Adipose tissue (tissue), 3 donors: ENCODE data around the gene UBALD2. TPM values are rescaled to one million over a fixed set of nuclear protein-coding genes. Genes with fewer than 3 reads are reported as not detected.

ENCODE experiments used
- H3K27ac ChIP-seq: one replicate; pipeline ENCODE4 v1.5.1; 2013; ENCODE audit warnings: low read depth, low read length
- WGBS, 3 donors: extraction: QIAGEN DNeasy Blood & Tissue Kit; methylation state at CpG; one replicate each; pipeline ENCODE4 v1.1.7; 2013; 5-methylcytosine and 5-hydroxymethylcytosine counted together
- polyA plus RNA-seq, 3 donors: library from polyadenylated mRNA; stranded (reverse); fragments of 200-250 nt; gene quantifications; one replicate each; pipeline ENCODE4 v1.2.3, GENCODE V29; 2013
- donor health status: healthy with polysubstance abuse.
- donor health status: Bipolar disorder and iron deficiency.
- donor health status: healthy.

Gene UBALD2
- polyA plus RNA-seq, 3 donors: 14.4 to 43.7 (median 40.1) TPM

DNA sequence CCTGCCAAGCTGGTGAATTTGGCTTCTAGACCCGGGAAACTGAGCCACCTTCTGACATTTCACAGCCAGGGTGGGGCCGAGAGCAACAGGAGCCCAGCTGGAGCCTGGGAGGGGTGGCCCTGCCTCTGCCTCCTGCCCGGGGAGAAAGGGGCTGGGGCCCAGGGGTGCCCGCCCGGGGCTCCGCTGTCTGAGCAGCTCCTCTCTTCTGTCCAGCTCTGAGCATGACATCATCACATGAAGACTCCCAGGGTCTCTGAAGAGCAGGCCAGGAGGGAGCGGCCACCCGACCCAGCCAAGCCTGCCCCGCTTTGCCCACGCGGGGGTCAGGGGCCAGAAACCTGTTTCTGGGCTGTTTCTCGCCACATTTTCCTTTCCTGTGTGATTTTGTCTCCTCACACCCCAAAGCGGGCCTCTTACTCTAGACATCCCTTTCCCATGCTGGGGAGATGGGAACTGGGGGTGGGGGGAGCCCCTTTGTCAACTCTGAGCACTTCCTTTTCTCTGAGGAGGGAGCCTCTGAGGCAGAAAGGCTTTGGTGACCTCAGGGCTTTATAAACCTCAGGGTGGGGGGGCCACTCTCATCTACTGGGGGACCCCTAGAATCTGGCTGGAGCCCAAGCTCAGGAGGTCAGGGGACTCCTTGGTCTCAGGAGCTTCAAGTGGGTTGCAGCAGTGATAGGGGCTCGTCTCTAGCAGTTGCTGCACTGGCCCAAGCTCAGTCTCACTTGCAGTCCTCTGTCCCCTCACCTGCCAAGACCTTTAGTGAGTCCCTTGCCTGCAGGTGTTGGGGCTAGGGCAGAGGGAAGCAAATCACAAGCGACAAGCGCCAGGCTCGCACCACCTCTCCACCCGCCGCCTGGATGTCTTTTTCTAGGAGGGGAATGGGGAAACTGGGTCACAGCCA is 7.6 kb downstream of the UBALD2 start:
- 48 to 65% (median 53%) methylated on average over 19 of the region's 19 CpGs for WGBS, 3 donors

GRCh38 chr17:76273445-76274111 is 8.4 kb downstream of the UBALD2 start:
- WGBS, 3 donors: 69 to 76% (median 75%) methylated on average over 26 of the region's 26 CpGs
- H3K27ac ChIP-seq: no peak overlapping the region

More for the DNA sequence above, 7.6 kb downstream of the UBALD2 start:
- H3K27ac ChIP-seq: no peak overlapping the region

DNA sequence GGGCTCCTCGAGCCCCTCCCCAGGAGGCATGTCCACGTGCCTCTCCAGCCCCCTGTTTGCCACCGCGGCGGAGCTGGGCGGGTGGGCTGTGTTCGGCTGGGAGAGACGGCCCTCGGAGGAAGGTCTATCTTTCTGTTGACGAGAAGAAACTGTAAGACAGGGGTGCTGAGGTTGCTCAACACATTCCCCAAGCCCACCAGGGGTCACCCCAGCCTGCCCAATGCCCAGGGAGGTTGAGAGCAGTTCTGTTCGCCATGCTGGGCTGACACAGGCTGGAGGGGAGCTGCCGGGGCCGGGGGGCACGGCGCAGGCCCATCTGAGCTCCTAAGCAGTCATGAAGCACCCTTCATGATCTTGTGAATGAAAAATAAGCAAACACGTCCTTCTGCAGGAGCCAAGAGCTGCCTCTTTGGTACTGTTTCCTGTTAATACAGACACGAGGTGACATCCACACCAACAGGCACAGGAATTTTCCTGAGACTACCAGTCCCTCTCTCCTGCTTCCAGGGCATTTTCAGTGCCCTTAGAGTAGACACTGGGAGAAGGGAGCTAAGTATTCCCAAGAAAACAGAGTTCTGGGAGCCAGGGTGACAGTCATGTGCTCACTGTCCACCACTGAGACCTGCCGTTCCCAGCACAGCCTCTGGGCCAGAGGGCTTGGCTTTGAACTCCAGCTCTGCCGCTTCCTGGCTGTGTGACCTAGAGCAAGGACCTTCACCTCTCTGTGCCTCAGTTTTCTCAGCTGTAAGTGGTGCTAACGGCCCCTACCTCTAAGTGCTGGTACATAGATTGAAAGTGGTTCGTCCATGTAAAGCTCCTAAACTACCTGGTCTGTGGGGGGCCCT is 9.2 kb downstream of the UBALD2 start:
- 64 to 71% (median 65%) methylated on average over 21 of the region's 21 CpGs for WGBS, 3 donors
- no peak overlapping the region for H3K27ac ChIP-seq

DNA sequence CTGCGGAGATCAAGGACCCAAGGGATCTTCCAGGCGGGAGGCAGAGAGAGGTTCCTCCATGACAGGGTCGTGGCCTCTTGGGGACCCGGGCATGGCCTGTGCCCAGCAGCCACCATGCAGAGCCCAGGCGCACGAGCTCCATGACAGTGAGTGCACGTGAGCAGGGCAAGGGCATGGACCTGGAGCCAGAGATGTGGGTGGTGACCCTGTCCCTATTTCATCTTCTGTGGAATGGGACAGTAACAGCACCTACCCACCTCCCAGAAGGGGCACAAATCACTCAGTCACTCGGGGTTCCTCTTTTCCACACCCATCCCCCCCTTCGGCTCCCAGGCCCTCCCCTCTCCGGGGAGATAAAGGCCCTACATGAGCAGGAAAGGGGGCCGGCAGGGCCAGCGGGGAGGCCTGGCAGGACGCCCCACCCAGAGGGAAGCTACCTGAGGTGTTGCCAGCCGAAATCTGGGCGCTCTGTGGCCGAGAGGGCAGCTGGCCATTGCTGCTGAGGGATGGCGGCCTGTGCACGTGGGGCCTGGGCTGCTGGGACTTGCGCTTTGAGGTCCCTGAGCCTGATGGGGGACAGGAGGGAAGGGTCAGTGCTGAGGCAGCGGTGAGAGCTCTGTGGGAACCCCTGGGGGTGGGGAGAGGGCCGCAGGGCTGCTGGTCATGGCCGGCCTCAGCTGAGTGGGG is 10.4 kb downstream of the UBALD2 start:
- 83 to 88% (median 86%) methylated on average over 22 of the region's 22 CpGs for WGBS, 3 donors
- no peak overlapping the region for H3K27ac ChIP-seq

DNA sequence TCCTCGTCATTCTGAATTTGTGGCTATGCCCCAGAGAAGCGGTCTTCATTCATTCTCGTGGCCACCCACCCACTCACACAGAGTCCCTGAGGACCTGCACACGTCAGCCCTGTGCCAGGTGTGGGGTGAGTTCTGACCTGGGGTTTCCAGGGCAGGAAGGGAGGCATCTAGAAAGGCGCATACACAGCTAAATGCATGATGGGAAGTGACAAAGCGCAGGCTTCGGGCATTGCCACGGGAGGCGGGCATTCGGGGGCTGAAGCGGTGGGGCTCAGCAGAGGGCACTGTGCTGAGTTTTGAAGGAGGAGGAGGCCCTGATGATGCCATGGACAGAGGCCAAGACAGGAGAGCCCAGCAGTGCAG is 10.9 kb downstream of the UBALD2 start:
- WGBS, 3 donors: 83 to 88% (median 84%) methylated on average over 11 of the region's 11 CpGs
- no peak overlapping the region for H3K27ac ChIP-seq

- WGBS, 3 donors: 85 to 89% (median 88%) methylated on average over 19 of the region's 19 CpGs
- no peak overlapping the region for H3K27ac ChIP-seq
Observed at GRCh38 chr17:76276461-76277299, 11.5 kb downstream of the UBALD2 start.

DNA sequence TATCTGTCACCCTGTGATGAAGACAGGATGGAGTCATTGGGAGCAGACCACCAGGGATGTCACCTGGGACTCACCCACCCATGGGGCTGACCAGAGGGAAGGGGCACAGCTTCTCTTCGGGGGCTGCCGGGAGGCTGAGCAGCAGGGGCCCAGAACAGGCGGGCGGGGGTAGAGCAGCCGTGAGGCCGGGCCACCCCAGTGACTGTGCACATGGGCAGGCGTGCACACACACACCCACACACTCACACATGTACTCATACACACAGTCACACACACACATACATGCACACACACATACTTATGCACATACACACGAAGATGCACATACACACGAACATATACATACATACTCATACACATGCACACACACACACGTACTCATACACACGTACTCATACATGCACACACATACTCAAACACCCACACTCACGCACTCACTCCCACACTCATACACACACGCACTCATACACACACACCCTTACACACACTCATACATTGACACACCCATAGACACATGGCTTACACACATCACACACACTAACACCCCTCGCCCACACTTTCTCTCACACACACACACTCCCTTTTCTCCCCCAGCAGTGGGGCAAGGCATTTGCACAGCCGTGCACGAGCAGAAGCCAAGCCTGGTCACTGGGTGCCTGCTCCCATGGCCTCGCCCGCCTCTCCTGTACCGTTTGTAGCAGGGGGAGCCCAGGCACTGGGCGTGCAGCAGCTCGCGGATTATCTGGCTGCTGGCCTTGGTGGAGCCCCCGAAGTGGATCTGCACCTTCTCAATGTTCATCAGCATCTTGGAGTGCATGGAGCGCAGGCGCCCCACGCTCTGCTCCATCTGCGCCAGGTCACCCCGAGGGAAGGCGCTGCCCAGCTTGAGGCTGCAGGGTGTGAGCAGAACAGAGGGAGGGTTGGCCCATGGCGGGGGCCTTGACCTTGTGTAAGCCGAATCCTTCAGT is 12.4 kb downstream of the UBALD2 start:
- WGBS, 3 donors: 92 to 93% (median 93%) methylated on average over 31 of the region's 31 CpGs
- H3K27ac ChIP-seq: no peak overlapping the region

GRCh38 chr17:76278268-76278908 is 13.2 kb downstream of the UBALD2 start:
- H3K27ac ChIP-seq: no peak overlapping the region
- WGBS, 3 donors: 90 to 91% (median 90%) methylated on average over 19 of the region's 19 CpGs

- H3K27ac ChIP-seq: no peak overlapping the region
- WGBS, 3 donors: 45 to 63% (median 56%) methylated on average over 28 of the region's 28 CpGs
Observed at GRCh38 chr17:76278952-76279741, 14.0 kb downstream of the UBALD2 start.

GRCh38 chr17:76279742-76280287 is 14.7 kb downstream of the UBALD2 start:
- H3K27ac ChIP-seq: no peak overlapping the region
- WGBS, 3 donors: 82 to 87% (median 86%) methylated on average over 15 of the region's 15 CpGs

DNA sequence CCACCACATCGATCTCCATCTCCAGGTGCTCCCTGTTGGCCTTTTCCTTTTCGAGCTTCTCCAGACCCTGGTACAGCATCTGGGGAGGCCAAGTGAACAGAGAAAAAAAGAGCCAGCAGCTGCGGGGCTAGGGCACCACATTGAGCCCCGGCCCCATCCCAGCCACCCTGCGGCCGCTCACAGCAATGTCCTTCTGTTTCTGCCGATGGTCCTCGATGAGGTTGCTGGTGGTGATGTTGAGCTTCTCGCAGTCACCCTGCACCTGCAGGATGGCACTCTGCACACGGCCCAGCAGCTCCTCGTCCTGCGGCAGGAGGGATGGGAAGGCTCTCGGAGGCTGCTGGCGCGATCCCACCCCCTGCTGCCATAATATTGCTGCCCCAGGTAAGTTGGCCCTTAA is 15.5 kb downstream of the UBALD2 start:
- no peak overlapping the region for H3K27ac ChIP-seq
- 90 to 97% (median 94%) methylated on average over 15 of the region's 15 CpGs for WGBS, 3 donors

GRCh38 chr17:76281573-76282371 is 16.6 kb downstream of the UBALD2 start:
- H3K27ac ChIP-seq: no peak overlapping the region
- 74 to 89% (median 86%) methylated on average over 23 of the region's 23 CpGs for WGBS, 3 donors

DNA sequence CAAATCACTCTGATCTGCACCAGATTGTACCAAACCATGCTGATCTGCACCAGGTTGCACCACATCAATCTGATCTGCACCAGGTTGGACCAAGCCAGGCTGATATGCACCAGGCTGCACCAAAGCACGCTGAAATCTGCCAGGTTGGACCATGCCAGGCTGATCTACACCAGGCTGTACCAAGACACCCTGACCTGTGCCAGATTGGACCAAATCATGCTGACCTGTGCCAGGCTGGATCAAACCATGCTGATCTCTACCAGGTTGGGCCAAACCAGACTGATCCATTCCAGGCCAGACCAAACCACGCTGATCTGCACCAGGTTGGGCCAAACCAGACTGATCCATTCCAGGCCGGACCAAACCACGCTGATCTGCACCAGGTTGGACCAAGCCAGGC is 27.4 kb downstream of the UBALD2 start:
- WGBS, 3 donors: 97 to 99% (median 97%) methylated on average over 4 of the region's 4 CpGs

GRCh38 chr17:76293106-76293505 is 28.0 kb downstream of the UBALD2 start:
- WGBS, 3 donors: 85 to 86% (median 85%) methylated on average over 7 of the region's 7 CpGs
- H3K27ac ChIP-seq: no peak overlapping the region

More for the DNA sequence above, 27.4 kb downstream of the UBALD2 start:
- H3K27ac ChIP-seq: no peak overlapping the region
